SK-N-SH treated with all-trans-retinoic acid at 6 μM for 48 hours (cell line): ENCODE results near the gene SLC8A2.

Source experiments
- ATAC-seq: fragments of 200-7000 bp; cut with Tn5 transposase; 3 replicates; pipeline ENCODE4 v1.9.1; 2020; ENCODE audit warnings: mild to moderate bottlenecking, moderate library complexity
- ARNTL ChIP-seq: fragments of 450-650 bp; formaldehyde crosslinking; IDR thresholded peaks from 2 replicates; pipeline ENCODE4 v1.5.0; 2020; ENCODE audit warnings: low read depth, mild to moderate bottlenecking, moderate library complexity, borderline replicate concordance
- BACH2 ChIP-seq: fragments of 250-450 bp; sonication (Bioruptor Pico); IDR thresholded peaks from 2 replicates; pipeline ENCODE4 v1.9.0; 2021; ENCODE audit warnings: mild to moderate bottlenecking, borderline replicate concordance
- CREB5 ChIP-seq: fragments of 250-450 bp; sonication (Bioruptor Pico); IDR thresholded peaks from 2 replicates; pipeline ENCODE4 v1.5.1; 2020; ENCODE audit warnings: low read depth, mild to moderate bottlenecking, moderate library complexity
- CSDC2 ChIP-seq: fragments of 250-450 bp; sonication (Bioruptor Pico); IDR thresholded peaks from 2 replicates; pipeline ENCODE4 v1.5.0; 2020; ENCODE audit warnings: mild to moderate bottlenecking, moderate library complexity
- CSRNP3 ChIP-seq: fragments of 250-450 bp; sonication (Bioruptor Pico); IDR thresholded peaks from 2 replicates; pipeline ENCODE4 v1.5.1; 2021; ENCODE audit warnings: mild to moderate bottlenecking, moderate library complexity
- ESRRG ChIP-seq: fragments of 250-450 bp; sonication (Bioruptor Pico); IDR thresholded peaks from 2 replicates; pipeline ENCODE4 v1.6.1; 2021; ENCODE audit warnings: mild to moderate bottlenecking
- GLIS3 ChIP-seq: fragments of 250-450 bp; sonication (Bioruptor Pico); IDR thresholded peaks from 2 replicates; pipeline ENCODE4 v1.5.0; 2020; ENCODE audit warnings: mild to moderate bottlenecking, moderate library complexity
- ISL1 ChIP-seq: fragments of 250-450 bp; sonication (Bioruptor Pico); IDR thresholded peaks from 2 replicates; pipeline ENCODE4 v2.1.2; 2022; ENCODE audit warnings: mild to moderate bottlenecking, moderate library complexity
- PATZ1 ChIP-seq: fragments of 250-450 bp; sonication (Bioruptor Pico); IDR thresholded peaks from 2 replicates; pipeline ENCODE4 v1.8.0; 2020; ENCODE audit warnings: mild to moderate bottlenecking, moderate library complexity, borderline replicate concordance
- POU6F1 ChIP-seq: fragments of 250-450 bp; sonication (Bioruptor Pico); IDR thresholded peaks from 2 replicates; pipeline ENCODE4 v1.8.0; 2021; ENCODE audit warnings: low read depth, mild to moderate bottlenecking, moderate library complexity, borderline replicate concordance
- PPARA ChIP-seq: fragments of 250-450 bp; sonication (Bioruptor Pico); IDR thresholded peaks from 2 replicates; pipeline ENCODE4 v1.5.0; 2020; ENCODE audit warnings: mild to moderate bottlenecking, borderline replicate concordance
- RARB ChIP-seq: fragments of 250-450 bp; sonication (Bioruptor Pico); IDR thresholded peaks from 2 replicates; pipeline ENCODE4 v1.8.0; 2021; ENCODE audit warnings: mild to moderate bottlenecking, moderate library complexity
- SNAI2 ChIP-seq: fragments of 250-450 bp; sonication (Bioruptor Pico); IDR thresholded peaks from 2 replicates; pipeline ENCODE4 v1.5.0; 2020; ENCODE audit warnings: mild to moderate bottlenecking, moderate library complexity
- TCF4 ChIP-seq: fragments of 250-450 bp; sonication (Bioruptor Pico); IDR thresholded peaks from 2 replicates; pipeline ENCODE4 v1.8.0; 2021; ENCODE audit warnings: mild to moderate bottlenecking, moderate library complexity, borderline replicate concordance
- TSHZ2 ChIP-seq: fragments of 250-450 bp; sonication (Bioruptor Pico); IDR thresholded peaks from 2 replicates; pipeline ENCODE4 v1.5.0; 2020; ENCODE audit warnings: mild to moderate bottlenecking, moderate library complexity
- ZFP3 ChIP-seq: fragments of 250-450 bp; sonication (Bioruptor Pico); IDR thresholded peaks from 2 replicates; pipeline ENCODE4 v1.5.0; 2020; ENCODE audit warnings: mild to moderate bottlenecking, moderate library complexity
- ZFP30 ChIP-seq: fragments of 450-650 bp; formaldehyde crosslinking; IDR thresholded peaks from 2 replicates; pipeline ENCODE4 v1.5.0; 2022; ENCODE audit warnings: mild to moderate bottlenecking, moderate library complexity
- ZNF8 ChIP-seq: fragments of 450-650 bp; formaldehyde crosslinking; IDR thresholded peaks from 2 replicates; pipeline ENCODE4 v1.5.0; 2020; ENCODE audit warnings: mild to moderate bottlenecking, moderate library complexity

Gene SLC8A2

GRCh38 chr19:47408156-47408938 lies 63.3 kb downstream of the SLC8A2 start:
- TF ChIP-seq ISL1 (no peak), CREB5 (no peak)
- ATAC-seq: no peak

- TF ChIP-seq ZFP3 (CRISPR knock-in tag) (no peak), SNAI2 (CRISPR knock-in tag) (no peak), ZFP30 (CRISPR knock-in tag) (no peak), CSDC2 (CRISPR knock-in tag) (no peak), ZNF8 (no peak), ISL1 (no peak), TCF4 (CRISPR knock-in tag) (no peak), TSHZ2 (no peak), POU6F1 (CRISPR knock-in tag) (no peak), PATZ1 (CRISPR knock-in tag) (no peak), BACH2 (CRISPR knock-in tag) (no peak), ARNTL (CRISPR knock-in tag) (no peak), RARB (CRISPR knock-in tag) (no peak), CSRNP3 (CRISPR knock-in tag) (no peak), GLIS3 (CRISPR knock-in tag) (no peak), CREB5 (no peak), PPARA (CRISPR knock-in tag) (no peak), ESRRG (CRISPR knock-in tag) (no peak)
- ATAC-seq: no peak
Measured at GRCh38 chr19:47407417-47407774, 64.3 kb downstream of the SLC8A2 start.

- TF ChIP-seq ZFP3 (CRISPR knock-in tag) (no peak), ESRRG (CRISPR knock-in tag) (no peak)
- TF ChIP-seq, all 23 proteins: peak for 0
- no peak for ATAC-seq
Measured at GRCh38 chr19:47406711-47407416, 64.8 kb downstream of the SLC8A2 start.
